ENCODE data around the gene FAU. TPM values are rescaled to one million over a fixed set of nuclear protein-coding genes. Genes with fewer than 3 reads are reported as not detected.
A peak's percentile ranks its signal among the peaks of the same experiment; 100 is the strongest.

The FAU gene
- total and polyA plus RNA-seq, 2 of the 13 experiments (the other 11 are each of a cell fraction or from before 2014, with no cell fraction given), result 374 to 869 TPM

GRCh38 chr11:65095974-65096806, 25.7 kb downstream of the FAU start, which contains the start of gene VPS51 (continued):
- TF ChIP-seq E2F5 (CRISPR knock-in tag; conservative IDR thresholded peaks at IDR 0.05) (peak; percentile 70; the same call in 1 of the 2 replicates), NAIF1 (CRISPR knock-in tag; IDR thresholded peaks at IDR 0.05; ENCODE audit: borderline replicate concordance) (peak; percentile 75; the same call in 1 of the 2 replicates), ARID5B (CRISPR knock-in tag; IDR thresholded peaks at IDR 0.05) (peak; percentile 60), MYNN (CRISPR knock-in tag; IDR thresholded peaks at IDR 0.05; ENCODE audit: low read depth) (no peak), SP5 (CRISPR knock-in tag; IDR thresholded peaks at IDR 0.05; ENCODE audit: borderline replicate concordance, low read depth) (peak; percentile 77; the same call in 1 of the 2 replicates), ZNF574 (CRISPR knock-in tag; IDR thresholded peaks at IDR 0.05) (peak; percentile 96), PRDM10 (CRISPR knock-in tag; IDR thresholded peaks at IDR 0.05; ENCODE audit: low read depth) (peak; percentile 48; the same call in 1 of the 2 replicates), MAF1 (CRISPR knock-in tag; IDR thresholded peaks at IDR 0.05; ENCODE audit: borderline replicate concordance) (0 out of 2 replicates have a peak, but pooled peaks have one; percentile 38), ZNF207 (IDR thresholded peaks at IDR 0.05; ENCODE audit: borderline replicate concordance) (no peak), RORA (CRISPR knock-in tag; IDR thresholded peaks at IDR 0.05) (no peak), ZNF639 (CRISPR knock-in tag; conservative IDR thresholded peaks at IDR 0.05) (peak; percentile 93), HMG20B (CRISPR knock-in tag; conservative IDR thresholded peaks at IDR 0.05) (peak; percentile 47; the same call in 1 of the 2 replicates), FOXM1 (CRISPR knock-in tag; IDR thresholded peaks at IDR 0.05) (no peak), FOXJ3 (CRISPR knock-in tag; IDR thresholded peaks at IDR 0.05; ENCODE audit: borderline replicate concordance) (no peak; the same call in 1 of the 2 replicates), MTF2 (CRISPR knock-in tag; IDR thresholded peaks at IDR 0.05; ENCODE audit: borderline replicate concordance) (no peak)

Measured in HepG2 (cell line).